Sciatic nerve (tissue), 2 donors: Measurements from ENCODE around the gene FXYD2. TPM values are rescaled to one million over a fixed set of nuclear protein-coding genes. Genes with fewer than 3 reads are reported as not detected.

Experiments
- ATAC-seq: fragments of 200-7000 bp; cut with Tn5 transposase; one replicate; pipeline ENCODE4 v1.9.1; 2020; ENCODE audit warnings: mild to moderate bottlenecking, moderate library complexity
- DNase-seq: peaks from one replicate; pipeline ENCODE4 v3.0.0-alpha.2; 2020; ENCODE audit warnings: low spot score
- intact Hi-C: fragments of 100-400 bp; cut with DNase I; formaldehyde crosslinking; loops from one replicate; pipeline ENCODE4 v1.14.2; 2022
- total RNA-seq: library from RNA; stranded (reverse); fragmentation: NEBNext Ultra II Directional; extraction: Animal tissue kit (Norgen Biotek cat#: 25700); gene quantifications from one replicate; pipeline ENCODE4 v1.2.1, GENCODE V29; 2021
- donor health status: DM: no; HTN: no; CAD: no.
- donor health status: DM: no; HTN: no; CAD: no.

Gene FXYD2
- total RNA-seq, 1 donor from 2014 or later: 6.6 TPM

GRCh38 chr11:117825538-117826189 is 1.1 kb upstream of the FXYD2 start:
- intact Hi-C loops: no loop called here

GRCh38 chr11:117823946-117824420 is 561 bp downstream of the FXYD2 start:
- intact Hi-C loops: no loop called here
- peak; percentile 80 for ATAC-seq
- peak; percentile 74 for DNase-seq

More at GRCh38 chr11:117825538-117826189, 1.1 kb upstream of the FXYD2 start:
- ATAC-seq (no peak), DNase-seq (no peak)

GRCh38 chr11:117823294-117823945 is 1.1 kb downstream of the FXYD2 start:
- intact Hi-C loops: no loop called here
- DNase-seq (peak; percentile 65), ATAC-seq (peak; percentile 33)

GRCh38 chr11:117822074-117823033 is 2.2 kb downstream of the FXYD2 start:
- intact Hi-C loops: no loop called here
- no peak for ATAC-seq
- DNase-seq: peak; percentile 65

GRCh38 chr11:117821431-117821830 is 3.1 kb downstream of the FXYD2 start:
- no peak for DNase-seq
- ATAC-seq: no peak
- intact Hi-C loops: no loop called here

DNA sequence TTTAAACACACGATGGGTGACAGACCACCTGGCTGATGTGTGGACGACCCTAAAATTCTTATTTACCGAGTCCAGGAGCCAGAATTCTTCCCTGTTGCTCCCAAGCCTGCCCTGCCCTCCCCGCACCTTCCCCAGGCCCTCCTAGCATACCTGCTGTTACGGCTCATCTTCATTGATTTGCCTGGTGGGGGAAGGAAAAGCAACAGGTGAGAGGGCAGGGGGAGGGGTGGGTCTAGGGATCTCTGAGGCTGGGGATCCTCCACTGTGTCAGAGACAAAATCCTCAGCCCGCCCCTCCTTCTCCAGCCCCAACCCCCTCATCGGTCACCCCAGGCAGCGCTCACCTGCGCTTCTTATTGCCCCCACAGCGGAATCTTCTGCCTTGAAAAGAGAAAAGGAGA is 4.0 kb downstream of the FXYD2 start:
- DNase-seq (no peak), ATAC-seq (no peak)
- intact Hi-C loops: no loop called here

- intact Hi-C loops: no loop called here
- DNase-seq (no peak), ATAC-seq (no peak)
Measured at GRCh38 chr11:117820071-117820470, 4.5 kb downstream of the FXYD2 start.

- no peak for ATAC-seq
- intact Hi-C loops: loop anchor here (5.0 kb wide), 1 partner anchor 377 kb away; no protein-coding TSS in a partner anchor
- DNase-seq: no peak
Measured at GRCh38 chr11:117819096-117820040, 5.2 kb downstream of the FXYD2 start.

DNA sequence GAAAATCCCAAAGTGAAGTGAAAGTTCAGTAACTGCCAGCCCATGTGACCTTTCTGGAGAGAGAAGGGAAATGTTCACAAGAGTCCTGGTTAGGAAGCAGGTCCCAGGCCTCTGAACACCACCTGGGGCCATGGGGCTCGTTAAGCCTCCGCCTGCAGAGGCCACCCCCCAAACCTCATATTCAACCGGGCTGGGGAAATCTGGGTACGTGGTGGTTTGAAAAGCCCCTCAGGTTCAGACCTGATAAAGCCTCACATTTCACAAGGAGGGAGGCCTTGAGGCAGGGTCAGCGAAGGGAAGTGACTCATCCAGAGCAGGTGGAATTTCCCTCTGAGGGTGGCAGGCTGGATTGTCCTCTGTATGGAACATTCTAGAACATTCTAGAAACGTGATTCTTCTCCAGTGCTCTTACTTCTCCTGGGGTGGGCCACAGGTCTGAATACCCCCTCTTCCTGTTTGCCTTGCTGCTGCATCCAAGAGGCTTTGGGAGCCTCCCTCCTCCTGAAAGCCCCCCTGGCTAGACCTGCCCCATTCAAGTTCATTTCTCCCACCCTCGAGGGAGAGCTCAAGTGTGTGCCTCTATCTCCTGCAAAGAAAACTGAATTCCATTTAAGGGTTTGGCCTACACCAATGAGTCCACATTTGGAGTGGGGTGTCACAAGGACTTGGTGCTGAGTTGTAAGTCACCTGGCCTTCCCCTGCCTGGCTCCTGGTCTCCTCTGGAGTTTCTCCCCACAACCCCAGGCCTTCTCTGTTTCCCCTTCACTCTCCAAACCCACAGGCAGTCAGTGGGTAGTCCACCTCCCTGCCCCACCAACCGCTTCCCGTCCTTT is 6.3 kb downstream of the FXYD2 start:
- intact Hi-C loops: loop anchor here (5.0 kb wide), 1 partner anchor 376 kb away; no protein-coding TSS in a partner anchor
- no peak for ATAC-seq
- no peak for DNase-seq

DNA sequence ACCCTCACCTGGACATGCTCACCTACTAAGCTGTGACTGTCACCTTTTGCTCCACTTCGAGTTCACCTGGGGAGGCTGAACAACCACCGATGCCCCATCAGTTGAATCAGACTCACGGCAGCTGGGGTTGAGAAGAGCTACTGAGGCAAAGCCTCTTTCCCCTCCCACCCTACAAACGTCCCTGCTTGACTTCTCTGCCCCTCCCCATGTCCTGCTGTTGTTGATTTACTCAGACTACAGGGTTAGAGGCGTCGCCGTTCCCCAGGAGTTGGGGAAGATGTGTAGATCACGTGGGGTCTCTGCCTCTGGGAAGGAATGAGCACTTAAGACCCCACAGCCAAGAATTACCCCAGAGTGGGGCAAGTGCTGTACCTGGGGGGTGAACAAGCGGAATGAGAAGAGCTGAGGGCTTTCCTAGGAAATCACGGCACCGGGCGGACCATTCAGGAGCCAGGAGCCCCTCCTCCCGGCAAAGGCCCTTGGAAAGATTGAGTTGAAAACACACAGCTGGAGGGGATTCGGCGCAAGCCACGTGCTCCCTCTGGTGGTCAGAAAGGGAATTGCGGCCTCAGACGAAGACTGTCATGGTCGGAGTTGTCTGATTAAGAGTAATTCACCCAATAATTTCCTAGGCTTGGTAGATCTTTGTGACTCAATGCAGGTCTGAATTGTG is 7.0 kb downstream of the FXYD2 start:
- intact Hi-C loops: loop anchor here (2.0 to 5.0 kb wide), 2 partner anchors 375 to 391 kb away; no protein-coding TSS in a partner anchor
- ATAC-seq (peak; percentile 81), DNase-seq (peak; percentile 93)

- DNase-seq (no peak), ATAC-seq (peak; percentile 12)
- intact Hi-C loops: loop anchor here (2.0 to 5.0 kb wide), 2 partner anchors 375 to 390 kb away; no protein-coding TSS in a partner anchor
Measured at GRCh38 chr11:117816846-117817367, 7.6 kb downstream of the FXYD2 start.

DNA sequence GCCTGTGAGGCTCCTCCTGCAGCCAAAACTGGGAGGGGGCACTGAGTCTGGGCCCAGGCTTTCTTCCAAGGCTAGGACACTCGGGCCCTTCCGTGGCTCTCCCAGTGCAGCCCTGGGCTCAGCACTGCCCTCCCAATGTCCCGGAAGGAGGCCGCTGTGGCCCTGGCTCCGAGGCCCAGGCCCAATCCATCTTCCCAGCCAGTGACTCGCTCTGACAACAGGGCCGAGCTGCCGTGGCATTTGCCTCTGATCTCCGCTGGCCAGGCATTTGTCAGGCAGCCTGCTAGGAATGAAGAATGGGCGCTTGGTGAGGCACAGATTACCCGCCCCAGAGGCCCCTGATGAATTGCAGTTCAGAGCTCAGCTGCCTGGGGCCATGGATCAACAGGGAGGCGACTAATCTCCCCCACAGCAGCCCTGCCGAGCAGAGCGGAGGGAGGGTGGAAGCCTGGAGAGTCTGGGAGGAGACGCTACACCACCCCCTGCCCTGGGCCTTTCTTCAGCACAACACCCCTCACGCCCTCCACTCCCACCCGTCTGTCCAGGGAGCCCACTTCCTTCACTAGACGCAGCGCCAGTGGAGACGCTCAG is 8.3 kb downstream of the FXYD2 start:
- DNase-seq (no peak), ATAC-seq (no peak)
- intact Hi-C loops: loop anchor here (2.0 to 5.0 kb wide), 2 partner anchors 374 to 389 kb away; no protein-coding TSS in a partner anchor

DNA sequence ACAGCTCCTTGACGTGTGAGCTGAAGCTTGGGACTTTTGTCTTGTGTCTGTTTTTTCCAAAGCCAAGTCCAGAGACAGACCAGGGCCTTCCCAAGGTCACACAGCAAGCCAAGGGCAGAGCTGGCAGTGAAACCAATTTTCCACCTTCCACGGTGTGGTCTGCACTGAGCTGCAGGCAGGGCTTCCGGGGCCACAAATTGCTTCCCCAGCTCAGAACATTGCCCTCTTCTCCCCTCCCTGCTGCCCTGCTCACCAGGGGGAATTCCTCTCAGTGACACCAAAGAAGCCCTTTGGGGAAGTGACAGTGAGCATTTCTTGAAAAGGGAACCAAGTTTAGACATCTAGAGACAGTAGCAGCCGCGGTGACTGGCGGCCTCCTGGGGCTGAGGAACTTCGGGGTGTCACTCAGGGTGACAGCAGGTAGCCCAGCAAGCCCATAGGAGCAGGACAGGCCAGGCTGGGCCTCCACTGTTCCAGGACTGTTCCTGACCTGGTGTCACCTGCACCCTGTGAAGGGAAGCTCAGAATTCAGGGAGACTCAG is 9.2 kb downstream of the FXYD2 start:
- intact Hi-C loops: loop anchor here (5.0 kb wide), 1 partner anchor 373 kb away; no protein-coding TSS in a partner anchor
- DNase-seq (no peak), ATAC-seq (peak; percentile 47)

- no peak for ATAC-seq
- intact Hi-C loops: loop anchor here (5.0 kb wide), 1 partner anchor 373 kb away; no protein-coding TSS in a partner anchor
- DNase-seq: peak; percentile 76
Measured at GRCh38 chr11:117814766-117815261, 9.7 kb downstream of the FXYD2 start.

DNA sequence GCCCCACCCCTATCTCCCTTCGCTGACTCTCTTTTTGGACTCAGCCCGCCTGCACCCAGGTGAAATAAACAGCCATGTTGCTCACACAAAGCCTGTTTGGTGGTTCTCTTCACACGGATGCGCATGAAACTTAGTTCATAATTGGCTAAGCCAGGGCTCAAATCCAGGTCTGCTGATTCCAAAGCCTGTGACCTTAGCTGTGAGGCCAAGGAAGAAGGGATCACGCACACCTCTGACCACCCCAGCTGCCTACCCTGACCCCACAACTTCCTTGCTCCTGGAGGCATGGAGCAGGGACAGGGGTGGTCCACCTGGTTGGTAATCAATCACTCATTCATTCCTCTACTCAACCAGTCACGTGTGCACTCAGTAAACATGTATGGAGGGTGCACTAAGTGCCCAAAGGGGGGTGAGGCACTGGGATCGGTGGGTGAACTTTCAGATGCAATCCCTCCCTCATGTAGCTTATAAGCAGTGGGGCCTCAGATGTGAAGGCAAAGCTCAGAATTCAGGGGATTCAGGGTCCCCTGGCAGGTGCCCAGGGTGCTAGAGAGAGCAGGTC is 10.3 kb downstream of the FXYD2 start:
- intact Hi-C loops: no loop called here

More for the DNA sequence above, 10.3 kb downstream of the FXYD2 start:
- DNase-seq (no peak), ATAC-seq (no peak)
